Hindlimb muscle (tissue), 1 donor: ENCODE data around the gene SOX6. TPM values are rescaled to one million over a fixed set of nuclear protein-coding genes. Genes with fewer than 3 reads are reported as not detected.
A peak's percentile ranks its signal among the peaks of the same experiment; 100 is the strongest.

Experiments used
- DNase-seq: peaks from one replicate; pipeline ENCODE4 v3.0.0-alpha.2; 2013
- polyA plus RNA-seq: library from polyadenylated mRNA; unstranded; fragments of 120-200 nt; gene quantifications from one replicate; pipeline ENCODE4 v1.2.1, GENCODE V29; 2013; ENCODE audit not compliant: insufficient read length

SOX6 gene
- polyA plus RNA-seq, 1 donor, result 30.0 TPM

- no peak for DNase-seq
These were observed 7.9 kb upstream of the SOX6 start for GRCh38 chr11:16364254-16364653.

DNA sequence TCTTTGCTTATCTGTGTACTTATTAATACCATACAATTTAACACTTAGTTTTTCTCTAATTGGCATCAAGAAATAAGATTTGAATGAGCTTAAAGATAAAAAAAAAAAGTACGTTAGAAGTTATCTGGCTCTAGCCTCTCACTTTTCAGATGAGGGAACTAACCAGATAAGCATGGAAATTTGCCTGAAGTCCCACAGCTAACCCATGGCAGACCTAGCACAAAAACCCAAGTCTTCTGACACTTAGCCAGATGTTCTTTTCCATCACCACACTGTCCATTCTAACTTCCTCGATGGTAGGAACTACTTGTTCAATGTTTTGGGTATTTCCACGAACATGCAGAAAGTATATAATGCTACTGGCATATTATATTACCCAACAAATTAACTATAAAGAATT is 7.4 kb upstream of the SOX6 start:
- no peak for DNase-seq

GRCh38 chr11:16361108-16361865 is 4.9 kb upstream of the SOX6 start:
- DNase-seq, result no peak

GRCh38 chr11:16359369-16359768 is 3.0 kb upstream of the SOX6 start:
- no peak for DNase-seq

DNA sequence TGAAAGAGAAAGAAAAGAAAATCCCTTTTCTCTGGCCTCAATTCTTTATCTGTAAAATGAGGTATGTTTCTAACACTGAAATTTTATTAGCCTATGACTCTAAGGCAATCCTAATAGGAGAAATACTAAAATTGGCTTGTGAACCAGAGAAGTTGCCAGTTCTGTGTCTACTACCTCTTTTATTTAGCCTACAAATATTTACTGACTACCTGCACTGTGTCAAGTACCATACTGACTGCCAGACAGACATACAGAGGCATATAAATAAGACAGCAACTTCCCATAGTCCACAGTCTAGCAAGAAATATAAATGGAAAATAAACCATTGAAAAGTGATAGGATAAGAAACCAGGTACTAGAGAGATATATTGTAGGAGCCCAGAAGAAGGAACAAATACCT is 2.4 kb upstream of the SOX6 start:
- DNase-seq, result no peak

DNA sequence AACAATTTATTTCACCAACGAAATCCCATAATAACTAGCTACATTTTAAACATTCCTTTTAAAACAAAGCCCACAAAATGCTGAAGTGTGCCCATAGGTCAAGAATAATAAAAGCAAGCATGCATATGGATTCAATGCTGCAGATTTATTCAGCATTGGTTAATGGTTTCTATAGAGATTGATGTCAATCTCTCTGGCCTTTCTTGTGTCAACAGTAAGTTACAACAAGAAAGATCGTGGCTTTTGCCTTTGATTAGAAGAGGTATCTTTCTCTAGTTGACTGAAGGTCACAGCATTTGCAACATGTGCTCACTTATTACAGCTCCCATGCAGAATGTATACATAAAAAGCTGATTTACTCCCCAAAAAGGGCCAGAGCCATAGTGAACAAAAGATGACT is 1.4 kb upstream of the SOX6 start:
- DNase-seq, result no peak

DNA sequence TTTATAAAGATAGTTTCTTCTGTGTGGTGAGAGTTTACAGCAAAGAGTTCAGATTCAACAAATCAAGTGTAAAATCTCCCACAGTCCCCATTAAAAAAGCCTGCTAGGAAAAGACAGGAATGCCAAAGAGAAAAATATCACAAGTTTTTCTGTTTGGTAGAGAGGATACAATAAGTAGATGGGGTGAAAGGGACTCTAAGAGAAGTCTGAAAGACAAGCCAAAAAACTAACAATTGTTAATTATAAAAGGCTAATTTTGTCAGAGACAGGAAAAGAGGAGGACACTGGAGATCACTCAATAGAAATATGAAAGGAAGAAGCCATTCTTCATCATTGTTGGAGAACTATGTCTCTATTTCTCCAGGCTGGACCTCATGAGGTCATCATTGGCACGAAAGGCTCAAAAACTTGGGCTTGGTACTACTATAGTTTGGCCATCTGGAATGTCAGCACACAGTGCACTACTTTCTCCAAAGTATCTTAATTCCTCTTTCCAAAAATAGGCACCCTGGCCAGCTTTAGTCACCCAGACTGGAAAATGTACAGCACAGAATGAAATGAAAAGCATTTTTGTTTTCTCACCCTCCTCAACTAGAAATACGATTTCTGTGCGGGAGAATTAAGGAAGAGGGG is 531 bp upstream of the SOX6 start:
- DNase-seq, result peak; percentile 60

GRCh38 chr11:16352707-16353106 is 3.6 kb downstream of the SOX6 start:
- no peak for DNase-seq

DNA sequence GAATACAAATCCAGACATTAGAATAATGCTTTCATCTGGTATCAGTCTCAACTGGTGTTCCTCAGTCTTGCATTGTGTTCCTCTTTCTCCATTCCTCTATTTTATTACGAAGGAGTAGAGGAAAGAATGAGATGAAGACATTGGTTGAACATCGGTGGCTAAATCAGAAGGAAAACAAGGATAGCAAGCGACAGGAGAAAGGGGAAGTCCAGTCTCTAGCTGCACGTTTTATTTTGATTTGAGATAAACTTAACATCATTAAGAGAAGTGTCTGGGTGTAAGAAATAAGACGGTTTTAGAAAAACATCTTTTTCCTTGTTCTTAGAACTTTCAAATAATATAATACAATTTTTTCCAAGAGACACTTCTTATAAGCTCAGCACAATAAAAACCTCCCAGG is 6.2 kb downstream of the SOX6 start:
- DNase-seq, result no peak

DNA sequence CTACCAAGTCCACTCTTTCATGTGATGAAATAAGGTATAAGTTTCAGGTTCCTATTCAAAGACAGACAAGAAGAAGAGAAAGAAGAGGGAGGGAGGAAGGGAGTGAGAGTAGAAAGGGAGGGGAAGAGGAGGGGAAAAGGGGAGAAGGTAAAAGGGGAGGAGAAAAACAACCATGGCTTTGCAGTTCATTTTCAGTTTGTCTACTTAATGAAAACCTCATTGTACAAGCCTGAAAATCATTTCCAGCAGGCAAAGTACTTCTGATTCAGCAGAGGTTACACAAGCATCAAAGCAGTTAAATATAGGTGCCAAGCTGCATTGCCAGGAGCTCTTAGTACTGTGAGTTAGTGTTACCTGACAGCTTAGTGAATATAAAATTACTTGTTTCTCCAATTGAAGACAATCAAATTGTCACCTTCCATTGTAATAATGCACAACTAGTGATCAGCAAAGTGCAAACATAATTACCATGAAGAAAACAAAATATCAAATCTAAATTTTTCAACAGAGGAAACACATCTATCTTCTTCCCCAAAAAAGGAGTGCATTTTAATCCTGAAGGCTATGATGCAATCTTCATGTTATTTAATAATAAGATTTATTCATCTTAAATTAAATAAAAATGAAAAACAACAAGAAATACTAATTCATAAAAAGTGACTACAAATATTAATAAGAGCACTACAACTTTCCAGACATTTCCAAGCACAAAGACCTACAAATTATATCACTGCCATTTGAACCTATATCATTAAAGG is 8.2 kb downstream of the SOX6 start:
- DNase-seq, result no peak

- no peak for DNase-seq
These were observed 9.4 kb downstream of the SOX6 start for GRCh38 chr11:16346975-16347374.

GRCh38 chr11:16341853-16342252 is 14.5 kb downstream of the SOX6 start:
- no peak for DNase-seq

- DNase-seq, result peak; percentile 34
These were observed 18.0 kb downstream of the SOX6 start for GRCh38 chr11:16338393-16338792.

DNA sequence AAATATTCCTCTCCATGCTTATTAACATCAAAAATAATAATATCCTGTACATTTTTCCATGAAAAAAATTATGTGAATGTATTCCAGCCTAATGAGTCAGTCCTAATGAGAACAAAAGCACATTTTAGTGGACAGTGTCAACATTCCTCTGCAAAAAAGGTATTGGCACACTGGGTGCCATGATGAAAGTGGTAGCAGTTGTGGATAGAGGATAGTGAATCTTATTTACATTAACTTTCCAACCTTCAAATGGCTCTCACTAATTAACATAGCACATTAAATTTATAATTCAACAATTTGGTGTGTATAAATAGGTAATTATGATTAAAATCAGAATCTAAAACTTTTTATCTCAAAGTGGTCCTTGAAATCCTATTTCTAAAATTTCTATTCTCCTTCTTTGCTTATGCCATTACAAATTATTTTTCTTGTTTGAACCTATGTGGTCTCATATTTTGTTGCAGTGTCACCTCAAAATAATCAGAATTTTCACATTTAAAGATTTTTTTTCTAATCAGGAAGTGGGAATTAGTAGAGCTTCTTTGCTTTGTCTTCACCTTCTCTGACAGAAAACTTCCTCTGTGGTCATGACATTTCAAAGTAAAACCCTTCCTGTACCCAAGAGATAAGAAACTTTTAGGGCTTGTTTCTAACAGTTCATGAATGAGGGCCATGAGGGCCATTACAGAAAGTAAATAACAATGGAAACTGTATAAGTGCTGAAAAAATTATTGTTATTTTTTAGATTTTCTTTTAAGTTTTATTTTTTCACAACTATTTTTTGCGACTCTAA is 18.7 kb downstream of the SOX6 start:
- DNase-seq, result no peak

GRCh38 chr11:16336721-16337120 is 19.6 kb downstream of the SOX6 start:
- DNase-seq, result no peak

DNA sequence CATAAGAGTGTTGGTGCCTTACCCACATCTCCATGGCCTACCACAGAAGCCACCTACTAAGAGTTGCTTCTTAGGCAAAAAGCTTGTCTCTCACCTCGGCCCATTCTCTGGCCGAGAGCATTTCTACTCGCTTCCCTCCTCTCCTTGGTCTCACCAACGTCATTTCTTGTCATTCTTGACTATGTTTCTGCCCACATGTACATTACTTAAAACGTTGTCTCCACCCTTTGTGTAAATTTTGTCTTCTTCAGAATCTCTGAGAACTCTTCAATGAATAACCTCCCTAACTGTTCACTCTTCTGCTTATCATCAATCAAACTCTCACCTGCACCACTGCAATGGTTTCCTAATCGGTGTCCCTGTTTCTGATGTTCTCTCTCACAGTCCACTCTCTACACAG is 20.1 kb downstream of the SOX6 start:
- no peak for DNase-seq

GRCh38 chr11:16335236-16335962 is 20.9 kb downstream of the SOX6 start:
- DNase-seq, result no peak

DNA sequence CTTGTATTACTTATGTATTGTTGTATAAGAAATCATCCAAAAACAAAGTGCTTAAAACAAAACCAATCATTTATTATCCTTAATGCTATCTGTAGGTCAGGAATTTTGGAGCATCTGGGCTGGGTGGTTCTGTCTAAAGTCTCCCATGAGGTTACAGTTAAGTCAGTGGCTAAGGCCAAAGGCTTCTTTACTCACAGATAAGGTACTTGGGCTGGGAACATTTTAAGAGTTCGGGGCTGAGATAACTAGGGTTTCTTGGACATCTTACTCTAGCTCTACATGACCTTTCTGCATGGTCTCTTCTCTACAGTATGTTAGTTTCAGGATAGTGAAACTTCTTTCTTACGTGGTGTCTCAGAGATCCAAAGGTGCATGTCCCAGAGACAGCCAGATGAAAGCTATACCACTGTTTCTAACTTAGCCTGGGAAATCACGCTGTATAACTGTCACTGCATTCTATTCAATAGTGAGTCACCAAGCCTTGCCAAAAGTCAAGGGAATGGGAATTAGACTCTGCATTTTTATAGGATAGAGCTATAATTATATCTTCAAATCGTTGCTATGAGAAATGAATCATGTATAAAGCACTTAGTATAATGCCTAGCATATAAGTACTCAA is 29.6 kb downstream of the SOX6 start:
- DNase-seq, result no peak

DNA sequence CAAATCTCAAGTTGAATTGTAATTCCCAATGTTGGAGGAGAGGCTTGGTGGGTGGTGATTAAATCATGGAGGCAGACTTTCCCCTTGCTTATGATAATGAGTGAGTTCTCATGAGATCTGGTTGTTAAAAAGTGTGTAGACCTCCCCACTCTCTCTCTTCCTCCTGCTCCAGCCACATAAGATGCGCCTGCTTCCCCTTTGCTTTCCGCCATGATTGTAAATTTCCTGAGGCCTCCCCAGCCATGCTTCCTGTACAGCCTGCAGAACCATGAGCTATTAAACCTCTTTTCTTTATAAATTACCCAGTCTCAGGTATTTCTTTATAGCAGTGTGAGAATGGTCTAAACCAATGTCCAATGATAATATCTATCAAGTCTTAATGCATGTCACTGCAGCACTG is 34.2 kb downstream of the SOX6 start:
- DNase-seq, result no peak

GRCh38 chr11:16321148-16321547 is 35.2 kb downstream of the SOX6 start:
- DNase-seq, result no peak

DNA sequence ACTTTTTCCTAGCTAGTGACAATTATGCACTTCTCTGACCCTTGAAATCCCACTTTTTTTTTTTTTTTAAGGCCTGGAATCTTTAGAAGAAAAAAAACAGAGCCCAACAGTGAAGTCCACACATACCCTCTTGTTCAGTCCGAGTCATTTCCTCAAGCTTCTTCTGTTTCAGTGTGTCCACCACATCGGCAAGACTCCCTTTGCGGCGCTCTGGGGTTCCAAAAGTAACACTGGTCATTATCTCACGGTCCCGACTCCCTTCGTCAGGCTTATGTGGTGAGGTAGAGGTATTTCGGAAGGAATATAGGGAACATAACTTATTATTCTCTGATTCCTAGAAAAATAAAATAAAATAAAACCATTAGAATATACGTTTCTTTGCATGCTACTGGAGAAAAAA is 38.0 kb downstream of the SOX6 start:
- DNase-seq, result no peak

DNA sequence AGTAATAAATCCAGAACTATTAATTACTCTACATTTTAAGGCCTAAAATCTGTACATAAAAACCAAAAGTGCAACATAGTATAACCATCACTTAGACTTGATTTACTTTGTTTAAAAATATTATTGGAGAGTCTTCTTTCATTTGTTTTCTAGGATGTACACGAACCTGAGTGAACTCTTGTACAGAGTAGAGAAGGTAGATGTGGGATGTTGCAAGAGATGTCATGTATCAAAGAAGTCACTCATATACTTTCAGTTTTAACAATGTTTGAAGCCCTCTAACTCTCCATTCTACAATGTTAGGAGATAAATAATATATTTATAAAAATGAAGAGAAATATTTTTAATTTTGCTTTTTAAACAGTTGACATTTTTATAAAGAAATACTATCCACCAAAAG is 38.6 kb downstream of the SOX6 start:
- no peak for DNase-seq
